ENCODE results near the gene MRPL33. TPM values are rescaled to one million over a fixed set of nuclear protein-coding genes. Genes with fewer than 3 reads are reported as not detected.

MRPL33 gene
- total RNA-seq, 3 donors from 2014 or later, result 43.4 to 88.2 (median 53.8) TPM

DNA sequence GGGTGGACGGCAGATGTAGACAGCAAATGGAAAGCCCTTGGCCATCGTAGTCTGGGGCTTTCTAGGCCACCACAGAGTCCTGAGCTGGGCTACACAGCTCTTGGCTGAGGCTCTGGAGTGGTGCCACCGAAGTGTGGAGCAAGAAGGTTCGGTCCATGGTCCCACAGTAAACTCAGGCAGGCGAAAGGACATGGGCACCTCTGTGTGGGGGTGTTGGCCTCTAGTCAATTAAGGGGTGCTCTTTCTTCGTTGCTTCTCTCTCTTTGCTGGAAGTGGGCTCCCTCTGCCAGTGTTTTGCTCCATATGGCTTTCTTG, 34.7 kb upstream of the MRPL33 start:
- ATAC-seq (no peak), DNase-seq (no peak)
- intact Hi-C loops (cut with DNase I, micrococcal nuclease), result no loop called here
- no peaks in the 10 kb centered on the region for H3K36me3 ChIP-seq (ENCODE audit: low read depth)
- no peaks in the 10 kb centered on the region for H3K9me3 ChIP-seq
- TF ChIP-seq, protein P1, sequence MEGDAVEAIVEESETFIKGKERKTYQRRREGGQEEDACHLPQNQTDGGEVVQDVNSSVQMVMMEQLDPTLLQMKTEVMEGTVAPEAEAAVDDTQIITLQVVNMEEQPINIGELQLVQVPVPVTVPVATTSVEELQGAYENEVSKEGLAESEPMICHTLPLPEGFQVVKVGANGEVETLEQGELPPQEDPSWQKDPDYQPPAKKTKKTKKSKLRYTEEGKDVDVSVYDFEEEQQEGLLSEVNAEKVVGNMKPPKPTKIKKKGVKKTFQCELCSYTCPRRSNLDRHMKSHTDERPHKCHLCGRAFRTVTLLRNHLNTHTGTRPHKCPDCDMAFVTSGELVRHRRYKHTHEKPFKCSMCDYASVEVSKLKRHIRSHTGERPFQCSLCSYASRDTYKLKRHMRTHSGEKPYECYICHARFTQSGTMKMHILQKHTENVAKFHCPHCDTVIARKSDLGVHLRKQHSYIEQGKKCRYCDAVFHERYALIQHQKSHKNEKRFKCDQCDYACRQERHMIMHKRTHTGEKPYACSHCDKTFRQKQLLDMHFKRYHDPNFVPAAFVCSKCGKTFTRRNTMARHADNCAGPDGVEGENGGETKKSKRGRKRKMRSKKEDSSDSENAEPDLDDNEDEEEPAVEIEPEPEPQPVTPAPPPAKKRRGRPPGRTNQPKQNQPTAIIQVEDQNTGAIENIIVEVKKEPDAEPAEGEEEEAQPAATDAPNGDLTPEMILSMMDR (IDR thresholded peaks at IDR 0.05), result no peak
- peaks cover 4% of the 10 kb centered on the region for H3K4me1 ChIP-seq (ENCODE audit: low read depth)
- H3K4me3 ChIP-seq, result no peak overlapping the region

DNA sequence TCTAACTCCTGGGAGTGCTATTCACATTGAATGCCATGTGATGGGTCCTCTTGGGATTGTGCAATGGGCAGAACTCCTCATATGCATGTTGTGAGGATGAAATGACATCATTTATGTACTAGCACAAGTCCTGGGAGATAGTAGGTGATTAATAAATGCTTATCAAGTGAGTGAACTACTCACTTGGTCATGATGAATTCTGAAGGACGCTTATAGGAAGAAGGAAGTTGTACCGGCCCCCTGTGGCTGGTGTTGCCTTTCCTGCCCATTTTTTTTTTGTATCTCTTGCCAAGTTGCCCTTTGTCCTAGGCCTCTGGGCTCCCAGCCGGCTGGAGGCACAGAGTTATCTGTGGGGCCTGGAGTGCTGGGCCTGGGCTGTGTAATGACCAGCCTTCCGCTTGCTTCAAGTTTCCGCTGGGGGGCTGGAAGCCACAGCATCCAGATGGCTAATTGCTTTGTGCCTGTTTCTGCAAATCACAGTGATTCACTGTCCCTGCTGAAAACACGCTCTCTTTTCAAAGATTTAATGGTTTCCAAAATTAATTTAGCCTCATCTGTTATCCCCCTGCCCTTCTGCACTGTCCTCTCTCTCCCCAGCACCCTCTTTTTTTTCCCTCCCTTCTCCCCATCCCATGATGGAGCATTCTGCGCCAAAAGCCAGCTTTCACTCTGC, 33.7 kb upstream of the MRPL33 start:
- H3K36me3 ChIP-seq (ENCODE audit: low read depth), result no peaks in the 10 kb centered on the region
- H3K4me1 ChIP-seq (ENCODE audit: low read depth), result peaks cover 4% of the 10 kb centered on the region
- DNase-seq (no peak), ATAC-seq (peak; percentile 52)
- no peaks in the 10 kb centered on the region for H3K9me3 ChIP-seq
- intact Hi-C loops (cut with DNase I, micrococcal nuclease), result no loop called here
- no peak overlapping the region for H3K4me3 ChIP-seq
- TF ChIP-seq, protein P1 (IDR thresholded peaks at IDR 0.05), result no peak

DNA sequence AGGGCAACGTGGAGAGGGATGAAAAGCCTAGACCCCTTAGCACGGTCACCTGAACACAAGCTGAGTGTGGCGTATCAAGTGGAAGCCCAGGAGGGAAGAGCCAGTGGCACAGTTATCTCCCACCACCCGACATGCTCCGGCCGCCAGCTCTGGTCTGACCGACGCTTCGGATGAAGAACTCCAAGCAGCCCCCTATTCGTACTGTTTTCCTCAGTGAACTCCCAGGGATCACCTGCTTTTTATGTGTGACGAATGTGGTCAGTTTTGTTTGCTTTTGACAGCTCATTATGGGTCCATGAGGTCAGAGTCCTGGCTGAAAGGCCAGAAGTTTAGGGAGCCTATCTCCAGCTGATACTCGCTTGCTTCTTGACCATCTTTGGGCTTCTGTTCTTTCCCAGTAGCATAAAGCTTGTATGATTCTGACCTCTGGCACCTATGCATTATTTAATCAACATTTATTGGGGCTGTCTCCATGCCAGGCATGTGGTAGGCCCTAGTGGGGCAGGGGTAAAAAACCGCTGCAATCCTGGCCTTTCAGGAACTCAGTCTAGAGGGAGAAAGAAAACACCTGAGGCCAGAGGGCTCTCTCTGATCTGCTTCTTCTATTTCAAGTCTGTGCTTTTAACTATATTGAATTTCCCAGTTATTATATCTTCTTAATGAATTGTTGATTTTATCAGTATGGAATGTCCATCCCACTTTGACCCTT, 33.0 kb upstream of the MRPL33 start:
- TF ChIP-seq, protein P1 (IDR thresholded peaks at IDR 0.05), result no peak
- Histone ChIP-seq H3K4me1 (ENCODE audit: low read depth) (peaks cover 4% of the 10 kb centered on the region), H3K36me3 (ENCODE audit: low read depth) (no peaks in the 10 kb centered on the region), H3K4me3 (no peak overlapping the region), H3K9me3 (no peaks in the 10 kb centered on the region)
- DNase-seq, result no peak
- no peak for ATAC-seq
- intact Hi-C loops (cut with DNase I, micrococcal nuclease), result no loop called here

DNA sequence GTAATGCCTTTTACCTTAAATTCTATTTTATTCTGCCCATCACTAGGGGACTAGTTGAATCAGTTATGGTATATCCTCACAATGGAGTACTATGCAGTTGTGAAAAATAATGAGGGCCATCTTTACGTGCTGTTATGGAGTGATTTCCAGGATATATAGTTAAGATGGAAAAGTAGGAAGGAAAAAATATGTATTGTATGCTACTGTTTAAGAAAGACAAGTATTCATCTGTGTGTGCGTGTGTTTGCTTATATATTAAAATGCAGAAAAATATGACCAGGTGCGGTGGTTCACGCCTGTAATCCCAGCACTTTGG, 32.5 kb upstream of the MRPL33 start:
- intact Hi-C loops (cut with DNase I, micrococcal nuclease), result no loop called here
- ATAC-seq (no peak), DNase-seq (no peak)
- Histone ChIP-seq H3K4me3 (no peak overlapping the region), H3K36me3 (ENCODE audit: low read depth) (no peaks in the 10 kb centered on the region), H3K9me3 (no peaks in the 10 kb centered on the region), H3K4me1 (ENCODE audit: low read depth) (peaks cover 4% of the 10 kb centered on the region)
- TF ChIP-seq, protein P1 (IDR thresholded peaks at IDR 0.05), result no peak

DNA sequence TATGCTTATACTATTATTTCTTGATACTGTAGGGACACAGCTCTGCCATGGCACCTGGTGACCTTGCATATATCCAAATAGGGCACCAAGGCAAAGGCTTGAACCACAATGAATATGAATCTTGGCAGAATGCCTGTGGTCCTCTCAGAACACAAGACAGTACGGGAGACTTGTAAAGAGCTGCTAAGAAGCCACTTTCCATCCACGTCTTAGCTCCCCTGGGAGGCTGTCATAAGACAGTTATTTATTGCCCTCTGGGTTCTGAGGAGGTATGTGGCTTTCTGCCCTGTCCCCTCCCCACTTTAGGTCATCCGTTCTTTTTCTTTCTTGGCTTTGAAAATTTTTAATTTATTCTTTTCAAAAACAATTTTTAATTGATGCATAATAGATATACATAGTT, 29.8 kb upstream of the MRPL33 start:
- no peak overlapping the region for H3K4me3 ChIP-seq
- H3K4me1 ChIP-seq (ENCODE audit: low read depth), result no peaks in the 10 kb centered on the region
- no peaks in the 10 kb centered on the region for H3K36me3 ChIP-seq (ENCODE audit: low read depth)
- no peaks in the 10 kb centered on the region for H3K9me3 ChIP-seq
- ATAC-seq, result no peak
- intact Hi-C loops (cut with DNase I, micrococcal nuclease), result no loop called here
- TF ChIP-seq, protein P1 (IDR thresholded peaks at IDR 0.05), result no peak
- no peak for DNase-seq
